Measurements from ENCODE around the gene FDX1.

The FDX1 gene

DNA sequence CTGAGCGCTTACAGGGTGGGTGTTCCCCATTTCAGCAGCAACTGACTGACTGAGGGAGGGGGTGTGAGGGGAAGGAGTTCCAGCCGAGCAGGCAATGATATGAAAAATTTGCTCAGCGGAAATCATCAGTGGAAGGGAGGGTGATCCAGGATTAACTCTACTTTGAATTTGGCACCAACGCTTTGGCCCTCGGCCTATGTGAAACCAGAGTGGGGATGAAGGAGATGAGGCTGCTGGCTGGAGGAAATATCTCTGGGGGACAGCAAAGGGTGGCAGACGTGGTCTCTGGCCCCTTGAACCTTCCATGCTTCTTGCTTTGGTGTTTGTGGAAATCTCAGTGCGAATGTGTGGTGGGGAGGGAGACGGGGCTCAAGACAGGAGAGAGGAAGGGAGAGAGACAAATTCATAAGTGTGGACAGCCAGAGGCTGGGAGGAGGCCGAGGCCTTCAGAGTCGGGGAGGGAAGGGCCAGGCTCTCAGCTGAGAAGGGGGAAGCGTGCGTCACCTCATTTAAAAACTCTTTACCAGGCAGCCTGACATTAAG is 83.6 kb downstream of the FDX1 start:
- peak; percentile 69 for DNase-seq

DNA sequence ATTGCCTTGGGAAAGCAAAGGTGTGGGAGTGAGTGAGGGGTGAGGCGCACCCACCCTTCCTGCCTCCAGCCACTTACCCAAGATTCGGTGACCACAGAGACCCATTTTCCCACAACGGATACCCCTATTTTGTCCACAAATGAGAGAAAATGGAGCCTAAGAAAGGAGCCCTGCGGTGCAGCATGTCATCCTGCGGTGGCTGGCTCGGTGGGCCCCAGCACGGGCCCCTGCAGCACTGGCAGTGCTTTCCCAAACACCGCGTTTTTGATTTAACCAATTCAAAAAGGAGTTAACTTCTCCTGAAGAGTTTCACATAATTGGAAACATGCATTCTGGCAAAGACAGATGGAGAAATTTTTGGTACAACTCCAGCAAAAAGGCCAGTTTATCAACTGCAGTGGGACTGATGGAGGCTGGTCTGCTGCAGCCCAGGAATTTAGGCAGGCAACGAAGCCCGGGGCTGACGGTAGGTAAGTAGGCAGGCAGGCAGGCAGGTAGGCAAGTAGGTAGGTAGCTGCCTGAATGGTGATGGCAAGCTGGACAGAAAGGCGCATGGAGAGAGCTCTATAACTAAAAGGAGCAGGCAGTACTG is 84.2 kb downstream of the FDX1 start:
- peak; percentile 52 for DNase-seq

All from right forelimb (tissue), 1 donor.